ENCODE data around the gene NEAT1. TPM values are rescaled to one million over a fixed set of nuclear protein-coding genes. Genes with fewer than 3 reads are reported as not detected.

NEAT1 gene
- total RNA-seq = 105 and 106 TPM in 2 replicates

DNA sequence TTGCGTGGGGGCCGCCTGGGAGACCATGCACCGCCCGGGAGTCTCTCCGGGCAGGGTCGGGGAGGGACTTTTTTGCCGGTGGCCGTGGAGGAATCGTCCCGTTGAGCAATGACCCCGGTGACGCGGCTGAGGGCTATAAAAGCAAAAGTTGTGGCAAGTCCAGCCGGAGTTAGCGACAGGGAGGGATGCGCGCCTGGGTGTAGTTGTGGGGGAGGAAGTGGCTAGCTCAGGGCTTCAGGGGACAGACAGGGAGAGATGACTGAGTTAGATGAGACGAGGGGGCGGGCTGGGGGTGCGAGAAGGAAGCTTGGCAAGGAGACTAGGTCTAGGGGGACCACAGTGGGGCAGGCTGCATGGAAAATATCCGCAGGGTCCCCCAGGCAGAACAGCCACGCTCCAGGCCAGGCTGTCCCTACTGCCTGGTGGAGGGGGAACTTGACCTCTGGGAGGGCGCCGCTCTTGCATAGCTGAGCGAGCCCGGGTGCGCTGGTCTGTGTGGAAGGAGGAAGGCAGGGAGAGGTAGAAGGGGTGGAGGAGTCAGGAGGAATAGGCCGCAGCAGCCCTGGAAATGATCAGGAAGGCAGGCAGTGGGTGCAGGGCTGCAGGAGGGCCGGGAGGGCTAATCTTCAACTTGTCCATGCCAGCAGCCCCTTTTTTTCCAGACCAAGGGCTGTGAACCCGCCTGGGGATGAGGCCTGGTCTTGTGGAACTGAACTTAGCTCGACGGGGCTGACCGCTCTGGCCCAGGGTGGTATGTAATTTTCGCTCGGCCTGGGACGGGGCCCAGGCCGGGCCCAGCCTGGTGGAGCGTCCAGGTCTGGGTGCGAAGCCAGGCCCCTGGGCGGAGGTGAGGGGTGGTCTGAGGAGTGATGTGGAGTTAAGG lies at the start of gene NEAT1:
Gene NEAT1 (plus strand): TSS at position 166 of the 883 bp plus-strand sequence.

DNA sequence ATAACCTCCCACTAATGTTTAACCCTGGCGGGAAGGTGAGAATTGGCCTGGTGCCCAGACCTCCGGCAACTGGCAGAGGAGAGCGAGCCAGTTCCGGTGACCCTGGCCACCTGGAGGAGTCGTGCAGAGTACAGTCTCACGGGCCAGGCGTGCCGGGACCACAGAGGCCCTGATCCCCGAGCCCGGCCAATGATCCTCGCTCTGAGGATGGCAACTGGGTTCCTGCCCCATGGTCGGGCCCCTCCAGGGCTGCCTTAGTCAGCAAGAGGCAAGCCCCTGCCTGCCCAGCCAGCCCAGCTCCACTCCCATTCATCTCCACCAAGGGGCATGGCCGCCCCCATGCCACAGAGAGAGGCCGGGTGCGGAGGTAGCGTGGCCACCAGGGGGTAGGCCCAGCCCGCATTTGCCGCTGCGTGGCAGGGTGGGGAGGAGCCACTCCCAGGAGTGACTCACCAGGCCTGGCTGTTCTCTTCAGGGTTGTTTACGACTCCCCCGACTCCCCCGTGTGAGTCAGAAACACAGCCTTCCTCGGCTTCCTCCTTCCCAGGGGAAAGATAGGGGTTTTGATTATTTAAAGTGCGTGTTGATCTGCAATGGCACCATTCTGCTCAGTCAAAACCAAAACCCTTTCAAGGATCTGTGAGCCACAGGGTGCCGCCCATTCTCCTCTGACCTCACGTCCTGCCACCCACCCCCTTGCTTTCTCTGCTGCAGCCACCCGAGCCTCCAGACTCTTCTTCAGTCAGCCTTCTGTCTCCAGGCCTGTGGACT lies 40.4 kb upstream of the NEAT1 start, which contains the start of gene SLC25A45:
Gene SLC25A45 (minus strand): TSS at position 614 of the 771 bp plus-strand sequence. CDS start 695 bp downstream, outside the sequence.

GRCh38 chr11:65386307-65387140 lies 36.1 kb upstream of the NEAT1 start, which contains the start of gene FRMD8:
Gene FRMD8 (plus strand): TSS chr11:65386637. CDS start chr11:65387037, 400 bp downstream.

Other genes starting within 250 kb of the NEAT1 start
- 126 and 205 TPM in 2 replicates for gene CAPN1, start 240.9 kb upstream of the NEAT1 start, total RNA-seq
- 5.5 and 7.1 TPM in 2 replicates for gene POLA2, start 160.8 kb upstream of the NEAT1 start, total RNA-seq
- 26.9 and 27.3 TPM in 2 replicates for gene CDC42EP2, start 107.9 kb upstream of the NEAT1 start, total RNA-seq
- 41.3 and 47.1 TPM in 2 replicates for gene DPF2, start 88.9 kb upstream of the NEAT1 start, total RNA-seq
- 0.37 TPM in 1 of 2 replicates, not detected in the other for gene TIGD3, start 68.0 kb upstream of the NEAT1 start, total RNA-seq
- 3.9 and 5.4 TPM in 2 replicates for gene SLC25A45, start 40.2 kb upstream of the NEAT1 start, total RNA-seq
- gene FRMD8, start 36.2 kb upstream of the NEAT1 start, total RNA-seq = 43.5 and 50.6 TPM in 2 replicates
- gene MALAT1, start 76.2 kb downstream of the NEAT1 start, total RNA-seq = 5,652 and 8,659 TPM in 2 replicates
- gene SCYL1, start 102.3 kb downstream of the NEAT1 start, total RNA-seq = 101 and 106 TPM in 2 replicates
- 263 and 277 TPM in 2 replicates for gene LTBP3, start 135.6 kb downstream of the NEAT1 start, total RNA-seq
- gene ZNRD2, start 147.7 kb downstream of the NEAT1 start, total RNA-seq = 33.3 and 40.4 TPM in 2 replicates
- gene FAM89B, start 149.7 kb downstream of the NEAT1 start, total RNA-seq = 36.1 and 36.3 TPM in 2 replicates
- 23.9 and 38.8 TPM in 2 replicates for gene EHBP1L1, start 153.3 kb downstream of the NEAT1 start, total RNA-seq
- gene KCNK7, start 173.0 kb downstream of the NEAT1 start, total RNA-seq = not detected in 2 replicates
- gene MAP3K11, start 191.4 kb downstream of the NEAT1 start, total RNA-seq = 18.3 and 18.9 TPM in 2 replicates
- gene PCNX3, start 193.0 kb downstream of the NEAT1 start, total RNA-seq = 26.0 and 29.2 TPM in 2 replicates
- gene SIPA1, start 215.3 kb downstream of the NEAT1 start, total RNA-seq = 15.2 and 18.5 TPM in 2 replicates
- 34.2 and 35.8 TPM in 2 replicates for gene RELA, start 240.1 kb downstream of the NEAT1 start, total RNA-seq